Measurements from ENCODE around the gene MXD3. TPM values are rescaled to one million over a fixed set of nuclear protein-coding genes. Genes with fewer than 3 reads are reported as not detected.
A peak's percentile ranks its signal among the peaks of the same experiment; 100 is the strongest.

MXD3 gene
- total RNA-seq, 1 donor from 2014 or later, result 31.1 TPM

GRCh38 chr5:177270653-177271052 lies 41.0 kb downstream of the MXD3 start:
- no peak for DNase-seq (ENCODE audit: low spot score)
- no peak overlapping the region for H3K4me3 ChIP-seq
- H3K79me2 ChIP-seq (ENCODE audit: low read depth), result peaks cover 11% of the 10 kb centered on the region
- H3K9me3 ChIP-seq (ENCODE audit: low read depth), result no peaks in the 10 kb centered on the region
- Mint-ChIP-seq H3K36me3 (peaks cover 38% of the 10 kb centered on the region), H3K27me3 (ENCODE audit: insufficient read depth, low read depth) (no peaks in the 10 kb centered on the region), H3K4me3 (no peak overlapping the region), H3K9me3 (no peaks in the 10 kb centered on the region), H3K4me1 (no peaks in the 10 kb centered on the region), H3K27ac (no peak overlapping the region)
- no peaks in the 10 kb centered on the region for H3K4me1 ChIP-seq
- no peaks in the 10 kb centered on the region for H3K27me3 ChIP-seq
- peaks cover 3% of the 10 kb centered on the region for H3F3A ChIP-seq (ENCODE audit: low read depth)
- no peaks in the 10 kb centered on the region for H4K20me1 ChIP-seq (ENCODE audit: low read depth)
- H3K36me3 ChIP-seq, result peaks cover 28% of the 10 kb centered on the region
- no peak overlapping the region for H3K9ac ChIP-seq
- H2AFZ ChIP-seq (replicated peaks), result no peak overlapping the region
- H3K27ac ChIP-seq, result peak overlapping the region; percentile 3
- TF ChIP-seq, protein P1, sequence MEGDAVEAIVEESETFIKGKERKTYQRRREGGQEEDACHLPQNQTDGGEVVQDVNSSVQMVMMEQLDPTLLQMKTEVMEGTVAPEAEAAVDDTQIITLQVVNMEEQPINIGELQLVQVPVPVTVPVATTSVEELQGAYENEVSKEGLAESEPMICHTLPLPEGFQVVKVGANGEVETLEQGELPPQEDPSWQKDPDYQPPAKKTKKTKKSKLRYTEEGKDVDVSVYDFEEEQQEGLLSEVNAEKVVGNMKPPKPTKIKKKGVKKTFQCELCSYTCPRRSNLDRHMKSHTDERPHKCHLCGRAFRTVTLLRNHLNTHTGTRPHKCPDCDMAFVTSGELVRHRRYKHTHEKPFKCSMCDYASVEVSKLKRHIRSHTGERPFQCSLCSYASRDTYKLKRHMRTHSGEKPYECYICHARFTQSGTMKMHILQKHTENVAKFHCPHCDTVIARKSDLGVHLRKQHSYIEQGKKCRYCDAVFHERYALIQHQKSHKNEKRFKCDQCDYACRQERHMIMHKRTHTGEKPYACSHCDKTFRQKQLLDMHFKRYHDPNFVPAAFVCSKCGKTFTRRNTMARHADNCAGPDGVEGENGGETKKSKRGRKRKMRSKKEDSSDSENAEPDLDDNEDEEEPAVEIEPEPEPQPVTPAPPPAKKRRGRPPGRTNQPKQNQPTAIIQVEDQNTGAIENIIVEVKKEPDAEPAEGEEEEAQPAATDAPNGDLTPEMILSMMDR (IDR thresholded peaks at IDR 0.05), result no peak
- no peak for TF ChIP-seq EZH2phosphoT487 (IDR thresholded peaks at IDR 0.05)
- TF ChIP-seq EZH2 (IDR thresholded peaks at IDR 0.05), result no peak
- H3K4me2 ChIP-seq, result no peak overlapping the region

- Histone ChIP-seq H3K27ac (peak overlapping the region; percentile 13), H3K9me3 (ENCODE audit: low read depth) (no peaks in the 10 kb centered on the region), H3K9ac (no peak overlapping the region), H4K20me1 (ENCODE audit: low read depth) (no peaks in the 10 kb centered on the region), H3K36me3 (peaks cover 28% of the 10 kb centered on the region), H3K4me2 (no peak overlapping the region), H3K4me3 (no peak overlapping the region), H3K27me3 (no peaks in the 10 kb centered on the region), H3K4me1 (no peaks in the 10 kb centered on the region), H3F3A (ENCODE audit: low read depth) (peaks cover 3% of the 10 kb centered on the region), H3K79me2 (ENCODE audit: low read depth) (peaks cover 11% of the 10 kb centered on the region), H2AFZ (replicated peaks) (no peak overlapping the region)
- Mint-ChIP-seq H3K4me1 (no peaks in the 10 kb centered on the region), H3K27ac (no peak overlapping the region), H3K4me3 (no peak overlapping the region), H3K9me3 (no peaks in the 10 kb centered on the region), H3K36me3 (peaks cover 37% of the 10 kb centered on the region), H3K27me3 (ENCODE audit: insufficient read depth, low read depth) (no peaks in the 10 kb centered on the region)
- TF ChIP-seq EZH2phosphoT487 (IDR thresholded peaks at IDR 0.05), result no peak
- TF ChIP-seq, protein P1 (IDR thresholded peaks at IDR 0.05), result no peak
- TF ChIP-seq EZH2 (IDR thresholded peaks at IDR 0.05), result no peak
- DNase-seq (ENCODE audit: low spot score), result no peak
These were observed 41.7 kb downstream of the MXD3 start for GRCh38 chr5:177269976-177270375.

DNA sequence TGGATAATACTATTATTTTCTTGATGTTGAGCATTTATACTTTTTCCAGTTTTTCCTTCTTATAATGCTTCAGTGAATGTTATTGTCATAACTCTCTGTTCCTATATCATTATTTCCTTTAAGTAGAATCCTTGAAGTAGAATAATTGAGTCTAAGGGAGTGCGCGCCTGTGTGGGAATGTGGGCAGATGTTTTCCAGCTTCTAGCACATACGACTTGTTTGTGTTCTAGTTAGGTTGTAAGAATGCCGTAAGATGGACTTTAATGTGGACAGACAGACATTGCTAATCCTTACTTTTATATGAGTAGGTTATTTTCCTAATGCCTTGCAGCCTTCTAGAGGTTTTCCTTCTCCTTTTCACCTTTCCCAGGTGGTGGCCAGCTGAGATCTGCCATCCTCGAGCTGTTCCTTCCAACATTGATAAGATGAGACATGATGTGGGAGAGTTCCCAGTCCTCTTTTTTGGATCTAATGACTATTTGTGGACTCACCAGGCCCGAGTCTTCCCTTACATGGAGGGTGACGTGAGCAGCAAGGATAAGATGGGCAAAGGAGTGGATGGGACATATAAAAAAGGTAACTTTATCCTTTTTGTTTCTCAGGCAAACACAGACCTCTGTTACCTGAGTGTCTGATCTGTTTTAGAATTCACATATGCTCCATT lies 42.3 kb downstream of the MXD3 start:
- Histone ChIP-seq H3K9ac (peak overlapping the region; percentile 49), H3F3A (ENCODE audit: low read depth) (peaks cover 3% of the 10 kb centered on the region), H3K79me2 (ENCODE audit: low read depth) (peaks cover 11% of the 10 kb centered on the region), H2AFZ (replicated peaks) (no peak overlapping the region), H3K27ac (peak overlapping the region; percentile 13), H3K4me1 (no peaks in the 10 kb centered on the region), H4K20me1 (ENCODE audit: low read depth) (no peaks in the 10 kb centered on the region), H3K9me3 (ENCODE audit: low read depth) (no peaks in the 10 kb centered on the region), H3K36me3 (peaks cover 27% of the 10 kb centered on the region), H3K4me3 (no peak overlapping the region), H3K4me2 (no peak overlapping the region), H3K27me3 (no peaks in the 10 kb centered on the region)
- DNase-seq (ENCODE audit: low spot score), result no peak
- no peak for TF ChIP-seq EZH2phosphoT487 (IDR thresholded peaks at IDR 0.05)
- TF ChIP-seq, protein P1 (IDR thresholded peaks at IDR 0.05), result no peak
- TF ChIP-seq EZH2 (IDR thresholded peaks at IDR 0.05), result no peak
- H3K9me3 Mint-ChIP-seq, result no peaks in the 10 kb centered on the region
- H3K27me3 Mint-ChIP-seq (ENCODE audit: insufficient read depth, low read depth), result no peaks in the 10 kb centered on the region
- H3K4me3 Mint-ChIP-seq, result no peak overlapping the region
- H3K27ac Mint-ChIP-seq, result no peak overlapping the region
- no peaks in the 10 kb centered on the region for H3K4me1 Mint-ChIP-seq
- peaks cover 35% of the 10 kb centered on the region for H3K36me3 Mint-ChIP-seq

All from neural progenitor cell (in vitro differentiated cells).